GM18909 (cell line): ENCODE measurements around the gene BEAN1.

ENCODE experiments used
- ATAC-seq: cut with Tn5 transposase; IDR thresholded peaks from one replicate; pipeline ENCODE4 v1.9.1; 2021; ENCODE audit warnings: mild to moderate bottlenecking; ENCODE audit not compliant: unreplicated experiment, poor library complexity

BEAN1 gene, protein sequence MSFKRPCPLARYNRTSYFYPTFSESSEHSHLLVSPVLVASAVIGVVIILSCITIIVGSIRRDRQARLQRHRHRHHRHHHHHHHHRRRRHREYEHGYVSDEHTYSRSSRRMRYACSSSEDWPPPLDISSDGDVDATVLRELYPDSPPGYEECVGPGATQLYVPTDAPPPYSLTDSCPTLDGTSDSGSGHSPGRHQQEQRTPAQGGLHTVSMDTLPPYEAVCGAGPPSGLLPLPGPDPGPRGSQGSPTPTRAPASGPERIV

DNA sequence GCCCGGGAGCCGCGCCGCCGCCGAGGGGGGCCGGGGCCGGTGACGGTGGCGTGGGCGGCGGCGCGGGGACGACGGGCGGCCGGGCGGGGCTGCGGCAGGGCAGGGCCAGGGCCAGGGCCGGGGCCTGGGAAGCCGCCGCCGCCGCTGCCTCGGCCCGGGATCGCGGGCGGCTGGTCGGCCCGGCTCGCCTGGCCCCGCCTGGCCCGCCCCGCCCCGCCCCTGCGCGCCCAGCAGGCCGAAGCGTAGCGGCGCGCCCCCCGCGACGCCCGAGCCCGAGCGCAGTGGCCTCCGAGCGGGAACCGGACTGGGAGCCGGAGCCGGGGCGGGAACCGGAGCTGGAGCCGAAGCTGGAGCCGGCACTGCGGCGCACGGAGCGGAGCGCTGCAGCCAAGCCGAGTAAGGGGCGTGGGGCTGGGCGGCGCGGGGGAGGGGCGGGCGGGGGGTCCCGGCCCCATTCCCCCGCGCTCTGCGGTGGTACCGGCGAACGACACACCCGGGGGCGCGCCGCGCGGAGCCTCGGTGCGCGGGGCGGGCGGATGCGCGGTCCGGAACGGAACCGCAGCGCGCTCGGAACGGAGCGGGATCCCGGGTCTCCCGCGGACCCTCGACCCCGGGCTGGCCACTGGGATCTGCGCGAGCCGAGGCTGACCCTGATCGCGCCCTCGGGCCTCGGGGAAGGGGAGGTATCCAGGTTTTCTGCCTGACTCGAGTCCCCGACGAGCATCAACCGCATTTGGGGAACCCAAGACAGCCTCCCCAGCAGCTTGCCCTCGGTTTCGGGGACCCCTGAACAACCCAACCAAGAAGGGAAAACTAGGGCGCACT is at the start of gene BEAN1:
Gene BEAN1, plus strand, starts transcription at position 260 of the 825 bp plus-strand sequence. CDS start 10,382 bp downstream, outside the sequence.
- ATAC-seq = no peak

DNA sequence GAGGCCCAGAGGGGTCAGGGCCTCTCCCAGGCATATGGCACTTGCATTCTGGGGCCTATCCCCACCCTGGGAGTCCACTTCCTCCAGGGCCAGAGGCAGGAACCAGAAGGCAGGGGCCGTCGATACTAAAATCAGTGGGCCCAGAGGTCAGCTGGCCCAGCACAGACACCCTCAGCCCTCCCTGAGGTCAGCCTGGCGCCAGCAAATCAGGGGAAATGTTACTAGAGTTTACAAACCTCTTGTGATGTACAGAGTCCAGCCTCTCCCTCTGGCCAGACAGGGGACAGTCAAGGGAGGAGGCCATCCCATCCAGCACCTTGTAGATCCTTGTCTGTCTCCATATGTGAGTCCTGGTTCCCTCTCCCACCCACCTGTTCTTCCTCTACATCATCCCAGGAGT is 49.8 kb upstream of the BEAN1 start:
- no peak for ATAC-seq

DNA sequence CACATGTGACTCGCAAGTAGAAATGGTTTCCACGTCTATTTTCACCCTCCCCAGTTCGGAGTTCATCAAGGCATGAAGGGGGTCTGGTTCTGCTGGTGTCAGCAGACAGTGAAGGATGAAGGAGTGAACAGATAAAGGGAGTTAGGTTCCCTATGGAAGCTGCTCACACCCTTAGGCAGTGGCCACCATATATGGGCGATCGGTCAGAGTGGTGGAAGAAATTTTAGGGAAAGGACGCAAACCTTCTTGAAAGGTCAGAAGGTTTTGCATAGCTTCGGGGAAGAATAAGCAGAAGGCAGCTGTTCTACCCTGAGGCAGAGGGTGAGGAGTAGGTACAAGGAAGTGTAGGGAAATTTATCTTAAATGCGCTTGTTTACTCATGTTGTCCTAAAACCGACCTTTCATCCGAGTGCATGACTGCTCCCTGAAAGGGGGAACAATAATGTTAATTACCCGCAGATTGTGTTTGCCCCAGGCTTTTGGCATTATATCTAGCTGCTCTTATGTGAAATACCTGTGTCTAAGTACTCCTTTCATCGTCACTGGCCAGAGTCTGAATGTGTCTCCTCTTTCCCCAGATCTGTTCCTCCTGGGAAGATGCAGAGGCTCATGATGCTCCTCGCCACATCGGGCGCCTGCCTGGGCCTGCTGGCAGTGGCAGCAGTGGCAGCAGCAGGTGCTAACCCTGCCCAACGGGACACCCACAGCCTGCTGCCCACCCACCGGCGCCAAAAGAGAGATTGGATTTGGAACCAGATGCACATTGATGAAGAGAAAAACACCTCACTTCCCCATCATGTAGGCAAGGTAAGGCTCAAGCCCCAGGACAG is 48.1 kb upstream of the BEAN1 start:
- ATAC-seq = no peak

DNA sequence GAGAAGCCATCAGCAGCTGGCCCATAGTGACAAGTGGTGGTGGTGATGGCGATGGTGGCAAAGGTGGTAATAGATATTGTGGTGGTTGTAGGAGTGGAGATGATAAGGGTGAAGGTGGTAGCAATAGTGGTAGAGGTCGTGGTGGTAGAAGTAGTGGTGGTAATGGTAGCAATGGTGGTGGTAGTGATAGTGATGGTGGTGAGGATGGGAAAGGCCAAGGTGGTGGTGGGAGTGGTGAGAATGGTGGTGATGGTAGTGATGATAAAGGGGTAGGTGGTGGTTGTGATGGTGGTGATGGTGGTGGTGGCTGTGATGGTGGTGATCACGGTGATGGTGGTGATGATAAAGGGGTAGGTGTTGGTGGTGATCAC is 47.5 kb upstream of the BEAN1 start:
- no peak for ATAC-seq

DNA sequence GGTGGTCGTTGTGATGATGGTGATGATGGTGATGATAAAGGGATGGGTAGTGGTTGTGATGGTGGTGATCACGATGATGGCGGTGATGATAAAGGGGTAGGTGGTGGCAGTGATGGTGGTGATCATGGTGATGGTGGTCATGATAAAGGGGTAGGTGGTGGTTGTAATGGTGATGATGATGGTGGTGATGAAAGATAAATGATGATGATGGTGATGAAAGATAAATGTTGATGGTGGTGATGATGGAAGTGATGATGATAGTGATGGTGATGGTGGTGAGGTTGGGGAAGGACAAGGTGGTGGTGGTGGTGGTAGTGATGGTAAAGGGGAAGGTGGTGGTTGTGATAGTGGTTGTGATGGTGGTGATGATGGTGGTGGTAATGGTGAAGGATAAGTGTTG is 46.7 kb upstream of the BEAN1 start:
- no peak for ATAC-seq

DNA sequence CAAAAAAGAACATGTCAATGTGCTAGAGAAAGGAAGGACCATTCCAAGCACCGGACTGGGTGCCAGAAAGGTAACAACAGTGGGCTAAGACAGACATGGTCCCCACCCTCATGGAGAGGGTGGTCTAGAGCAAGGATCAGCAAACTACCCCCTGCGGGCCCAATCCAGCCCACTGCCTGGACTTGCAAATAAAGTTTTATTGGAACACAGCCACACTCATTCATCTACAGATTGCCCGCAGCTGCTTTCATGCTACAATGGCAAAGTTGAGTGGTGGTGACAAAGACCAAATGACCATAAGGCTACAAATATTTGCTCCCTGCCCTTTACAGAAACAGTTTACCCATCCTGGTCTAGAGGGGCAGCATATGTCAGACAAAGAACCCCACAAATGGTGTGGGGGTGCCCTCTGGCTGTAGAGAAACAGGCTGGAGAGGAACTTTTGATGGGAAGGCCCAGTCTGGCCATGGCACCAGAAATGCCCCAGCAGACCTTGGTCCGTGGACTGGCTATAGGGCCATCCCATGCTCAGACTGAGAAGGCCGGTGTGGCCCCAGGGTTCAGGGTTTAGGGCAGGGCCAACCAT is 45.4 kb upstream of the BEAN1 start:
- ATAC-seq = no peak

DNA sequence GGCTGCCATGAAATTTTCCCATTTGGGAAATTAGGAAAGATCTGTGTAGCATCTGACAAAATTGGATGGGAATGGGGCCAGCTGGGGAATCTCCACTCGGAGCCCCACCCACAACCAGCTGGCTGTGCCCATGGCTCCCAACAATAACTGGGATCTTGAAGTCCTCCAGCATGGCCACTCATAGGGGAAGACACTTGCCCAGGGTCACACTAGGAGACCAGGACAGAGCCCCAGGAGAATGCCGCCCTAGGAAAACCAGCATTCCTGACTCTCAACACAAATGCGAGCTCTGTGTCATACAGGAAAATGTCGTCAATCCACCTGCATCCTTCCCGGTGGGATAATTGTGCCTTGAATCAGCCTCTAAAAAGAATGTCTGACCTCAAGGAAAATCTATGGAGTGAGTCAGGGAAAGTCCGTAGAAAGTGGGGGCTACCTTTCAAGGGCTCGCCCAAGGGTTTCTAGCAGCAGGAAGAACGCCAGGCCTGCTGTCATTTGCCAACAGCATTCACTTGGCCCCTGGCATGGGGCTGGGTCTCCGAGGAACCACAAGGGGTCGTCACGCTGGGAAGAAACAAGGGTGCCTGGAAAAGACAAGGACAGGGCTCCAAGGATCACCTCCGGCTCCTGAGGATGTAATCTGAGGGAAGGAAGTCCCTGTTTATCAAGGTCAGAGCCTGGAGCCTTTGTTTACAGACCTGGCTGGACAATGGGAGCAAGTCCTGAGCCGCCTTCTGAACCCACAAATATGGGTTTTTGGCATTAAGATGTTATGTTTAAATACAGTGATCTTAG is 44.7 kb upstream of the BEAN1 start:
- ATAC-seq = no peak

DNA sequence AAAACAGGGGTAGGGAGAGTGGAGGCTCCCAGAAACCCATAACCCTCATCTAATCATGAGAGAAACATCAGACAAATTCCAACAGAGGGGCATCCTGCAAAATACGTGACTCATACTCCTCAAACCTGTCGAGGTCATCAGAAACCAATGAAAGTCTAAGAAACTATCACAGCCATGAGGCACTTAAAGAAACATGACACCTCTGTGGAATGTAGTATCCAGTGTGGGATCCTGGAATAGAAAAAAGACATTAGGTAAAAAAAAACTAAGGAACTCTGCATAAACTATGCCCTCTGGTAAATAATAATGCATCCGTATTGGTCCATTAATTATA is 44.2 kb upstream of the BEAN1 start:
- no peak for ATAC-seq

DNA sequence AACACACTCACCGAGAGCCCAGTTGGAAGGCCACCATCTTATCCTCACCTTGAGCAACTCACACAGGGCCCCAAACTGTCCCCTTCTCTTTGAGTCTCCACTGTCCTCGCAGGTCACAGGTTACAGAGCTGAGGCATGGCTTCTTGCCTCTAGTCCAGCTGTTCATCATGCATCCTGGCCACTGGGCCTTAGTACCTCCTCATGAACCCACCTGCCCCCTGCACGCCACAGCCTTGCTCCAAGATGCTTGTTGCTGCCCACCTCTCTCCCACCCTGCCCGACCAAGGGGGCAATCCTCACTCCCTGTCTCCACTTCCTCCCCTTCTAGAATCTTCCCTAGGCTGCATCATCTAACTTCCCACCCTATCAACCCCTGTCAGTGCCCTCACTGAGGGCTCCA is 43.5 kb upstream of the BEAN1 start:
- no peak for ATAC-seq

DNA sequence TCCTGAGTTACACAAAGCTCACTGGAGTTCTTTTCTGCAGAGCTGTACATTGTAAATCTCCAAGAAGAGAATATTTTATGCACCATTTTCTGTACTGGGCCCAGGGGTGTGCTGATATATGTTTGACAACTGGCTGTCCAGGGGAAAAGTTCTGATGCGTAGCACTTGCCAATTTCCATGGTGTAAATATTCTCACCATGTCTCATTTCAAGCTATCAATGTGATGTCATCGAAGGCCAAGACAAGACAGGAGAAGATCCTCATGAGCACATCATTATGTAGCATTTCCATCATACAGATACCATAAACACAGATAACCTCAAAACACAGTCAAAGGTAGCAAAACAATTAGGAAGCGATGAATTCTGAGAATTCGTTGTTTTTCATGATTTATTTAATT is 41.7 kb upstream of the BEAN1 start:
- no peak for ATAC-seq

DNA sequence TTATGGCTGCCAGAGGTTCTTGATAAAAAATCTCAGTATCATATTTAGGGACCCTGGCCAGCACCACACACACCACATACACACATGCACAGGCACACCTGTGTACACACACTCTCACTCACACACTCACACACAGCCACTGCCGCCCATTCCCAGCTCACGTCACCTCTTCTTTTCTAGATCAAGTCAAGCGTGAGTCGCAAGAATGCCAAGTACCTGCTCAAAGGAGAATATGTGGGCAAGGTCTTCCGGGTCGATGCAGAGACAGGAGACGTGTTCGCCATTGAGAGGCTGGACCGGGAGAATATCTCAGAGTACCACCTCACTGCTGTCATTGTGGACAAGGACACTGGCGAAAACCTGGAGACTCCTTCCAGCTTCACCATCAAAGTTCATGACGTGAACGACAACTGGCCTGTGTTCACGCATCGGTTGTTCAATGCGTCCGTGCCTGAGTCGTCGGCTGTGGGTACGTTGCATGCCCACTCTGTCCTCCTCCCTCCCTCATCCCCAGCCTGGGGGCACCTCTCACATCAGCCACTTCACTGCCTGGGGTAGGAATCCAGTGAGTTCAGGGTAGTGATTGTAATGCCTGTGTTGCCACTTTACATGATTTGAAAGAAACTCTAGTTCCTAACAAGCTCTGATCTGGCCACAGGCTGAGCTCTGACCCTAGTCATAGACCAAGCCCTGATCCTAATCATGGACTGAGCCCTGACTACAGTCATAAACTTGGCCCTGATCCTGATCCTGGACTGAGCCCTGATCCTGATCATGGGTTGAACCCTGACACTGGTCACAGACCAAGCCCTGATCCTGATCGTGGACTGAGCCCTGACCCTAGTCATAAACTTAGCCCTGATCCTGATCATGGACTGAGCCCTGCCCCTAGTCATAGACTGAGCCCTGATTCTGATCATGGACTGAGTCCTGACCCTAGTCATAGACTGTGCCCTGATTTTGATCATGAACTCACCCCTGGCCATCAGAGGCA is 40.2 kb upstream of the BEAN1 start:
- ATAC-seq = no peak

DNA sequence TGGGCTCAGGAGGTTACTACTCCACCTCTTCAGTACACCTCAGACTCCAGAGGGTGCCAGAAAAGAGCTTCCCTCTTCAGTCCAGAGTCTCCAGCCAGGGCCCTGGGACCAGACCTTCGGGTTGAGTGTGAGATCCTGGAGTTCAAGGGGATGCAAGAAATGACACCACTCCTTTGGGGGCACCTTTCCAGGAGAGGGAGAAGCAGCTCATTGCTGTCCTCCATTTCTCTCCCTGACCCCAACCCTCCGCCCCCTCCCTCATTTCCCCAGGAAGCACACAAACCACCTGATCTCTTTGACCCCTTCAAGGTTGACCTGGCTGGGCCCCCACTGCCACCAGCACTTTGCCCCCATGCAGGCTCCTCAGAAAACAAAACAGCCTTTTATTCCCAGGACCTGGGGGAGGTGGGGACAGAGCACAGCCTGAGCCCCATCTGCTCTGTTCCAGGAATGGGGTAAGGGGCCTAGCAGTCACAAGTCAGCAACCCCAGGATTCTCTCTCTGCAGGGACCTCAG is 39.2 kb upstream of the BEAN1 start:
- ATAC-seq = no peak

DNA sequence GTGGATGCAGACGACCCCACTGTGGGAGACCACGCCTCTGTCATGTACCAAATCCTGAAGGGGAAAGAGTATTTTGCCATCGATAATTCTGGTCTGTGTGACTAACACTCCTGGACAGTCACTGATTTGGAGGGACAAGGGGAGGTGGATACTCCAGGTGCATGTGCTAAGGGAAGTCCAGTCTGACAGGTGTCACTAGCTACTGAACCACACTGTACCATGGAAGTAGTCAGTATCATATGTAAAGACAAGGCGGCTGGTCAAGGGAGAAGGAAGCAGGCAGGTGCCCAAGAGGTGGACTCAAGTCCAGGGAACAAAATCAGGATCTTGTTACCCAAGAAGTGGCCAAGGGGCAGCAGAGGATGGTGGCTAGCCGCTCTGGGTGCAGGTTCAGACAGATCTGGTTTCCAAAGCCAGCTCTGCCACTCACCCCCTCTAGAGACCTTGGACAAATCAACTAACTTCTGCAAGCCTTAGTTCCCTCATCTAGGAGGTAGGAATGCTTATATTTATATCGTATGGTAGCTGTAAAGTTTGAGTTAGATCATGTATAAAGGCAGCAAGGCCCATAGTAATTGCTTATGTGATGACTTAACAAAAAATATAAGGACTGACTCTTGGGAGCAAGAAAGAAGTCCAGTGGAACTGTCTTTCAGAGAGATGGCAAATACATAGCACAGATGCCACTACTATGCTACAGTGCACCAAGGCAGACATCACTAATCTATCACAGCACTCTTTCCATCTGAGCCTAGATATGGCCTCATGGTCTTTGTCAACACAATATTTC is 38.5 kb upstream of the BEAN1 start:
- no peak for ATAC-seq

DNA sequence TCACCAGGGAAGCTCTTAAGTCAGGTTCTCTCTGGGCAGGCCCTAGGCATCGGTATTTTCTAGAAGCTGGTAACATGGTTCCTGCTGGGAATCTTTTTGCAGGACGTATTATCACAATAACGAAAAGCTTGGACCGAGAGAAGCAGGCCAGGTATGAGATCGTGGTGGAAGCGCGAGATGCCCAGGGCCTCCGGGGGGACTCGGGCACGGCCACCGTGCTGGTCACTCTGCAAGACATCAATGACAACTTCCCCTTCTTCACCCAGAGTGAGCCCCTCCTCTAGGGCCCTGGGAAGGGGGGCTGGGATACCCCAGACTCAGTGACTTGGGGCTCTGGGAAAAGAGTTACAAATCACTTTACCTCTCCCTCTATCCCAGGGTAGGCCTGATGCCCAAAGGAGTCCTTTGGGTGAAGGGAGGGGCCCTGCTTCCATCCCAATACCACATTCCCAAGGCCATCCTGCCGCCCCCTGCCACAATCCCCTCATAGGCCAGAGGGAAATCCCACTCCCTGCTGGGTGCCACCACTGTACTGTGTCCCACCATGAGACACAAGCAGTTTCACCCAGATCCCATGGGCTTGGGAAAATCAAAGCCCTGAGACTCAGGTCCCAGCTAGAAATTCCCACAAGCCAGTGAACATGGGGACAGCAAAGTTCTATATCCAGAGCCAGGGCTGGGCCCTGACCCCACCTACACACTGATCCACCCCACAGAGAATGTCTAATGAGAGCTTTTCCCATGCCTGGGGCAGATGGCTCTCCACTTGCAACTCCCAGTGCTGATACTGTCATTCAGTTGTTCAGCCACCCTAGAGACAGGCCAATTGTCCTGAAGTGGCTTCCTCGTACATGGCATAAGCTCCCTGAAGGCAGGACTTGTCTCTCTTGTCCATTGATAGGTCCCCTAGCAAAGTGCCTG is 37.6 kb upstream of the BEAN1 start:
- ATAC-seq = no peak

DNA sequence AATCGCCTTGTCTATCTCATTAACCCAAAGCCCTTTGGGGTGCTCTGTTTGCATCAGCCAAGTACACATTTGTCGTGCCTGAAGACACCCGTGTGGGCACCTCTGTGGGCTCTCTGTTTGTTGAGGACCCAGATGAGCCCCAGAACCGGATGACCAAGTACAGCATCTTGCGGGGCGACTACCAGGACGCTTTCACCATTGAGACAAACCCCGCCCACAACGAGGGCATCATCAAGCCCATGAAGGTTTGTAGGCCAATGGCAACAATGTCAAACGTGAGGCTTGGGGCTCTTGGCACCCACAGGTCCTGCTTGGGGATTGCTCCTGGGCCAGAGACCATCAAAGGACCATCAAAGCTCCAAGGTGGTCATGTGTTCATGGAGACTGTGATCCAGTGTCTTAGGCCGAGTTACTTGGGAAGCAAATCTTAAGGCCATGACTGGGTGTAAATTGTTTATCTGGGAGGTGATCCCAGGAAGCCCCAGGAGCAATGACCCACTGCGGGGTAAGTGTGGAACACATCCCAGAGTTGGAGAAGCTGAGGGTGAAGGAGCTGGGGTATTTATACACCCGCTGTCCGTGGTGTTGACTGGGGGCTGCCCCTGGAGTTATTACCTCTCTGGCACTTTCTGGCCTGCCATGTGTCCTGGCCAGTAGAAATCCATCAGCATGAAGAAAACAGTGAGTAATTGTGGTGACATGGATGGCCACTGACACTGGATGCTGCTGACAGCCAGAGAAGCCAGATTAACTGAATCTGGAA is 36.6 kb upstream of the BEAN1 start:
- ATAC-seq = no peak
